Raji (cell line): Measurements from ENCODE around the gene ARL14EP.

ENCODE experiments used
- POLR2A ChIP-seq: IDR thresholded peaks from 2 replicates; pipeline ENCODE4 v1.6.1; 2011; ENCODE audit warnings: low read depth, low read length, control low read depth; ENCODE audit not compliant: insufficient read depth

Gene ARL14EP

GRCh38 chr11:30356391-30356790 is 33.5 kb downstream of the ARL14EP start:
- no peak for TF ChIP-seq POLR2A

GRCh38 chr11:30357872-30358271 is 35.0 kb downstream of the ARL14EP start:
- TF ChIP-seq POLR2A = no peak

GRCh38 chr11:30358536-30358935 is 35.6 kb downstream of the ARL14EP start:
- no peak for TF ChIP-seq POLR2A

- no peak for TF ChIP-seq POLR2A
These were observed 37.8 kb downstream of the ARL14EP start for GRCh38 chr11:30360741-30361140.

- TF ChIP-seq POLR2A = no peak
These were observed 41.4 kb downstream of the ARL14EP start for GRCh38 chr11:30364139-30364836.

- TF ChIP-seq POLR2A = no peak
These were observed 42.1 kb downstream of the ARL14EP start for GRCh38 chr11:30364837-30365482.

- TF ChIP-seq POLR2A = no peak
These were observed 43.1 kb downstream of the ARL14EP start for GRCh38 chr11:30365793-30366517.

- TF ChIP-seq POLR2A = no peak
These were observed 45.5 kb downstream of the ARL14EP start for GRCh38 chr11:30368394-30368793.

- no peak for TF ChIP-seq POLR2A
These were observed 47.3 kb downstream of the ARL14EP start for GRCh38 chr11:30370164-30370563.

GRCh38 chr11:30377347-30377746 is 54.4 kb downstream of the ARL14EP start:
- no peak for TF ChIP-seq POLR2A

- TF ChIP-seq POLR2A = no peak
These were observed 57.9 kb downstream of the ARL14EP start for GRCh38 chr11:30380846-30381245.

- no peak for TF ChIP-seq POLR2A
These were observed 59.0 kb downstream of the ARL14EP start for GRCh38 chr11:30381879-30382278.
